ENCODE measurements around the gene HORMAD2.

The HORMAD2 gene

GRCh38 chr22:30192427-30192826 is 112.2 kb downstream of the HORMAD2 start:
- no peak overlapping the region for H3K9ac ChIP-seq (ENCODE audit: low read depth, low read length, poor library complexity, severe bottlenecking)
- no peak overlapping the region for H3K4me3 ChIP-seq (ENCODE audit: low read length, poor library complexity, severe bottlenecking)
- H3K79me2 ChIP-seq (ENCODE audit: insufficient read depth, low read length) = no peaks in the 10 kb centered on the region

GRCh38 chr22:30193031-30193775 is 112.9 kb downstream of the HORMAD2 start:
- Histone ChIP-seq H2AFZ (ENCODE audit: low read length) (peak overlapping the region; percentile 62; the same call in 1 of the 2 replicates), H3F3A (ENCODE audit: low read depth) (no peaks in the 10 kb centered on the region), H3K36me3 (ENCODE audit: insufficient read depth, low read length) (no peaks in the 10 kb centered on the region), H3K9ac (ENCODE audit: low read depth, low read length, poor library complexity, severe bottlenecking) (no peak overlapping the region), H3K9me3 (ENCODE audit: insufficient read depth, low read depth, low read length) (no peaks in the 10 kb centered on the region), H3K9me2 (replicated peaks; ENCODE audit: low read depth, low read length) (no peaks in the 10 kb centered on the region), H3K4me3 (ENCODE audit: low read length, poor library complexity, severe bottlenecking) (no peak overlapping the region), H3K4me1 (ENCODE audit: insufficient read depth, low read length, poor library complexity, severe bottlenecking) (peaks cover 80% of the 10 kb centered on the region), H3K79me2 (ENCODE audit: insufficient read depth, low read length) (no peaks in the 10 kb centered on the region), H3K27me3 (ENCODE audit: insufficient read depth, low read length, poor library complexity, severe bottlenecking) (no peaks in the 10 kb centered on the region), H3K4me2 (ENCODE audit: low read depth, low read length, poor library complexity, severe bottlenecking) (no peak overlapping the region), H4K20me1 (ENCODE audit: insufficient read depth, low read length, poor library complexity, severe bottlenecking) (no peaks in the 10 kb centered on the region)
- no peak for TF ChIP-seq EZH2phosphoT487 (IDR thresholded peaks at IDR 0.05; ENCODE audit: borderline replicate concordance)
- no peak for TF ChIP-seq CTCF (conservative IDR thresholded peaks at IDR 0.05; ENCODE audit: low read length)

More at GRCh38 chr22:30192427-30192826, 112.2 kb downstream of the HORMAD2 start:
- Histone ChIP-seq H3K4me1 (ENCODE audit: insufficient read depth, low read length, poor library complexity, severe bottlenecking) (peaks cover 84% of the 10 kb centered on the region), H2AFZ (ENCODE audit: low read length) (0 out of 2 replicates have a peak overlapping the region, but pooled peaks have one; percentile 37), H4K20me1 (ENCODE audit: insufficient read depth, low read length, poor library complexity, severe bottlenecking) (no peaks in the 10 kb centered on the region), H3K36me3 (ENCODE audit: insufficient read depth, low read length) (no peaks in the 10 kb centered on the region), H3K27me3 (ENCODE audit: insufficient read depth, low read length, poor library complexity, severe bottlenecking) (no peaks in the 10 kb centered on the region), H3K9me2 (replicated peaks; ENCODE audit: low read depth, low read length) (no peaks in the 10 kb centered on the region), H3K9me3 (ENCODE audit: insufficient read depth, low read depth, low read length) (no peaks in the 10 kb centered on the region), H3K4me2 (ENCODE audit: low read depth, low read length, poor library complexity, severe bottlenecking) (peak overlapping the region; percentile 25), H3F3A (ENCODE audit: low read depth) (no peaks in the 10 kb centered on the region)
- TF ChIP-seq EZH2phosphoT487 (IDR thresholded peaks at IDR 0.05; ENCODE audit: borderline replicate concordance) (no peak), CTCF (conservative IDR thresholded peaks at IDR 0.05; ENCODE audit: low read length) (no peak)

GRCh38 chr22:30195245-30196140 is 115.2 kb downstream of the HORMAD2 start:
- H3K9me3 ChIP-seq (ENCODE audit: insufficient read depth, low read depth, low read length) = no peaks in the 10 kb centered on the region
- no peak overlapping the region for H3K9ac ChIP-seq (ENCODE audit: low read depth, low read length, poor library complexity, severe bottlenecking)
- H3K4me2 ChIP-seq (ENCODE audit: low read depth, low read length, poor library complexity, severe bottlenecking) = peak overlapping the region; percentile 79
- no peaks in the 10 kb centered on the region for H3K9me2 ChIP-seq (replicated peaks; ENCODE audit: low read depth, low read length)
- peak overlapping the region; percentile 55 for H3K4me3 ChIP-seq (ENCODE audit: low read length, poor library complexity, severe bottlenecking)
- peak overlapping the region; percentile 52; the same call in 1 of the 2 replicates for H2AFZ ChIP-seq (ENCODE audit: low read length)
- peaks cover 60% of the 10 kb centered on the region for H3K4me1 ChIP-seq (ENCODE audit: insufficient read depth, low read length, poor library complexity, severe bottlenecking)
- no peaks in the 10 kb centered on the region for H3K36me3 ChIP-seq (ENCODE audit: insufficient read depth, low read length)
- no peaks in the 10 kb centered on the region for H3K27me3 ChIP-seq (ENCODE audit: insufficient read depth, low read length, poor library complexity, severe bottlenecking)
- no peaks in the 10 kb centered on the region for H4K20me1 ChIP-seq (ENCODE audit: insufficient read depth, low read length, poor library complexity, severe bottlenecking)
- TF ChIP-seq EZH2phosphoT487 (IDR thresholded peaks at IDR 0.05; ENCODE audit: borderline replicate concordance) (no peak), CTCF (conservative IDR thresholded peaks at IDR 0.05; ENCODE audit: low read length) (no peak)
- H3F3A ChIP-seq (ENCODE audit: low read depth) = no peaks in the 10 kb centered on the region
- H3K79me2 ChIP-seq (ENCODE audit: insufficient read depth, low read length) = no peaks in the 10 kb centered on the region
